Measurements from ENCODE around the gene SYMPK. TPM values are rescaled to one million over a fixed set of nuclear protein-coding genes. Genes with fewer than 3 reads are reported as not detected.

SYMPK gene
- total RNA-seq, 1 donor from 2014 or later = 70.0 TPM

GRCh38 chr19:45866400-45867176 is 3.6 kb upstream of the SYMPK start:
- peaks cover 11% of the 10 kb centered on the region for H3K79me2 ChIP-seq (ENCODE audit: insufficient read depth, low read length)
- H3K4me2 ChIP-seq (ENCODE audit: low read length) = no peak overlapping the region

DNA sequence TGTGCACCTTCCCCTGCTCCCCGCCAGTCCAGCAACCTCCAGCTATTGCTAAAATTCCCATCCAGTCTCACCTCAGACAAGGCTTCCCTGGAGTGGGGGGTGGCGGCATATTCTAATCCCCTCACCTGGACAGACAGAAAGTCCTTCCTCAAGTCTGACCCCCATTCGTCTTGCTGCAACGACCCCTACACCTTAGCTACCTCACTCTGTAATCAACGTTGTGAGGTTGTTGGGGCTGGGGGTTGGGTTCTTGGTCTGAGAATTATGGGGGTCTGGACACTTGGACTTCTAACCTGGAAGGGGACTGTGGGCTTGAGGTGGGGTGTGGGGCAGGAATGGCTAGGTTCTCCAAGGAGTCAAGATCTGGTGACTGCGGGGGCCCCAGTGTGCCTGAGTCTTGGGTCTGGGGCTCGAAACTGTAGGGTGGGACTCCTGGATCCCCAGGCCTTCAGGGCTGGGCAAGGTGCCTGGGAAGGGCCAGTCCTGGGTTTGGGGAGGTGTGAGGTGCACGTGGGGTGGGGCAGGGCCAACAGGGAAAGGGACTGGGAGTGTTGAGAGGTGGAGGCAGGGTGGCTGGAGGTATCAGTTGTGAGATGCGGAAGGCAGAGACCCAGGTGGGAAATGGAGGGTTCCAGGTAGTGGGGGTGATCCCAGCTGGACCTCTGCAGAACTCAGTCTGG is 2.5 kb upstream of the SYMPK start:
- Histone ChIP-seq H3K4me1 (ENCODE audit: insufficient read depth, low read length) (peaks cover 3% of the 10 kb centered on the region), H2AFZ (ENCODE audit: low read depth, low read length) (no peak overlapping the region), H3K36me3 (ENCODE audit: insufficient read depth, low read length) (peaks cover 4% of the 10 kb centered on the region), H3K27ac (ENCODE audit: low read depth, low read length) (no peak overlapping the region), H3K4me2 (ENCODE audit: low read length) (no peak overlapping the region), H3K9ac (ENCODE audit: low read length) (no peak overlapping the region), H3K79me2 (ENCODE audit: insufficient read depth, low read length) (peaks cover 23% of the 10 kb centered on the region), H3K27me3 (ENCODE audit: insufficient read depth, low read length) (peaks cover 33% of the 10 kb centered on the region), H3K9me3 (ENCODE audit: insufficient read depth, low read depth, low read length) (no peaks in the 10 kb centered on the region), H4K20me1 (ENCODE audit: insufficient read depth, low read length) (peaks cover 2% of the 10 kb centered on the region), H3K4me3 (ENCODE audit: insufficient read depth, low read depth, low read length) (no peak overlapping the region)
- FAIRE-seq = no peak
- Mint-ChIP-seq H3K4me1 (ENCODE audit: low read depth, unreplicated experiment) (peaks cover 2% of the 10 kb centered on the region), H3K27ac (ENCODE audit: unreplicated experiment) (no peak overlapping the region), H3K9me3 (ENCODE audit: unreplicated experiment) (no peaks in the 10 kb centered on the region), H3K27me3 (ENCODE audit: low read depth, unreplicated experiment) (peaks cover 25% of the 10 kb centered on the region), H3K4me3 (ENCODE audit: unreplicated experiment) (peak overlapping the region; percentile 27), H3K36me3 (ENCODE audit: low read depth, unreplicated experiment) (no peaks in the 10 kb centered on the region)
- no peak for TF ChIP-seq EZH2 (IDR thresholded peaks at IDR 0.05; ENCODE audit: insufficient read depth, low read length)
- no peak for TF ChIP-seq CTCF (IDR thresholded peaks at IDR 0.05; ENCODE audit: insufficient read depth, low read depth, low read length)
- no peak for DNase-seq (ENCODE audit: low read depth)

More at GRCh38 chr19:45866400-45867176, 3.6 kb upstream of the SYMPK start:
- no peak for FAIRE-seq
- Histone ChIP-seq H3K9me3 (ENCODE audit: insufficient read depth, low read depth, low read length) (no peaks in the 10 kb centered on the region), H3K4me1 (ENCODE audit: insufficient read depth, low read length) (peaks cover 3% of the 10 kb centered on the region), H3K4me3 (ENCODE audit: insufficient read depth, low read depth, low read length) (no peak overlapping the region), H3K36me3 (ENCODE audit: insufficient read depth, low read length) (no peaks in the 10 kb centered on the region), H3K27ac (ENCODE audit: low read depth, low read length) (no peak overlapping the region), H2AFZ (ENCODE audit: low read depth, low read length) (no peak overlapping the region), H3K27me3 (ENCODE audit: insufficient read depth, low read length) (peaks cover 33% of the 10 kb centered on the region), H3K9ac (ENCODE audit: low read length) (no peak overlapping the region), H4K20me1 (ENCODE audit: insufficient read depth, low read length) (no peaks in the 10 kb centered on the region)
- no peaks in the 10 kb centered on the region for H3K36me3 Mint-ChIP-seq (ENCODE audit: low read depth, unreplicated experiment)
- no peak for DNase-seq (ENCODE audit: low read depth)
- H3K27me3 Mint-ChIP-seq (ENCODE audit: low read depth, unreplicated experiment) = peaks cover 25% of the 10 kb centered on the region
- no peaks in the 10 kb centered on the region for H3K4me1 Mint-ChIP-seq (ENCODE audit: low read depth, unreplicated experiment)
- H3K27ac Mint-ChIP-seq (ENCODE audit: unreplicated experiment) = no peak overlapping the region
- H3K4me3 Mint-ChIP-seq (ENCODE audit: unreplicated experiment) = no peak overlapping the region
- H3K9me3 Mint-ChIP-seq (ENCODE audit: unreplicated experiment) = no peaks in the 10 kb centered on the region
- TF ChIP-seq EZH2 (IDR thresholded peaks at IDR 0.05; ENCODE audit: insufficient read depth, low read length) (peak; percentile 27), CTCF (IDR thresholded peaks at IDR 0.05; ENCODE audit: insufficient read depth, low read depth, low read length) (no peak)
